Neural cell (in vitro differentiated cells): ENCODE measurements around the gene LGALS8. TPM values are rescaled to one million over a fixed set of nuclear protein-coding genes. Genes with fewer than 3 reads are reported as not detected.

Source experiments
- H2AFZ ChIP-seq: fragments of 200-600, 300-800 bp; sonication (generic), shearing (Covaris generic); 2 replicates; pipeline ENCODE4 v1.6.0; 2014; ENCODE audit warnings: low read depth, mild to moderate bottlenecking, antibody characterized with exemption, low read length, moderate library complexity
- H3F3A ChIP-seq: fragments of 200-600 bp; shearing (Covaris generic); 2 replicates; pipeline ENCODE4 v1.6.1; 2016; ENCODE audit warnings: mild to moderate bottlenecking, moderate library complexity, mixed read lengths, antibody characterized with exemption, low read length; ENCODE audit not compliant: insufficient read depth, poor library complexity, severe bottlenecking
- H3K27ac ChIP-seq: fragments of 200-600, 300-800 bp; sonication (generic), shearing (Covaris generic); 2 replicates; pipeline ENCODE4 v1.5.1; 2014; ENCODE audit warnings: mild to moderate bottlenecking, low read length, moderate library complexity
- H3K27me3 ChIP-seq: fragments of 300-800, 200-600 bp; sonication (generic), shearing (Covaris generic); 2 replicates; pipeline ENCODE4 v1.6.0; 2014; ENCODE audit warnings: mild to moderate bottlenecking, low read depth, low read length, moderate library complexity; ENCODE audit not compliant: insufficient read depth
- H3K36me3 ChIP-seq: fragments of 300-800, 200-600 bp; sonication (generic), shearing (Covaris generic); 2 replicates; pipeline ENCODE4 v1.5.1; 2014; ENCODE audit warnings: mild to moderate bottlenecking, antibody characterized with exemption, low read length, moderate library complexity; ENCODE audit not compliant: insufficient read depth
- H3K4me2 ChIP-seq: fragments of 300-800, 200-600 bp; sonication (generic), shearing (Covaris generic); 2 replicates; pipeline ENCODE4 v1.6.0; 2014; ENCODE audit warnings: mild to moderate bottlenecking, low read length
- H3K4me3 ChIP-seq: fragments of 300-800, 200-600 bp; sonication (generic), shearing (Covaris generic); 2 replicates; pipeline ENCODE4 v1.5.1; 2014; ENCODE audit warnings: mild to moderate bottlenecking, low read length, moderate library complexity
- H3K79me2 ChIP-seq: fragments of 200-600 bp; shearing (Covaris generic); replicated peaks from 2 replicates; pipeline ENCODE4 v1.6.0; 2014; ENCODE audit warnings: mild to moderate bottlenecking, low read length, moderate library complexity; ENCODE audit not compliant: insufficient read depth
- H3K9ac ChIP-seq: fragments of 300-800, 200-600 bp; sonication (generic), shearing (Covaris generic); 2 replicates; pipeline ENCODE4 v1.6.1; 2016; ENCODE audit warnings: mild to moderate bottlenecking, low read length, mixed read lengths
- H3K9me2 ChIP-seq: fragments of 200-600 bp; shearing (Covaris generic); 2 replicates; pipeline ENCODE4 v1.6.1; 2016; ENCODE audit warnings: mild to moderate bottlenecking, low read length, mixed read lengths; ENCODE audit not compliant: insufficient read depth
- H3K9me3 ChIP-seq: fragments of 200-600, 300-800 bp; sonication (generic), shearing (Covaris generic); 2 replicates; pipeline ENCODE4 v1.6.1; 2016; ENCODE audit warnings: mild to moderate bottlenecking, mixed run types, low read length, moderate library complexity, mixed read lengths
- H4K20me1 ChIP-seq: fragments of 200-600 bp; shearing (Covaris generic); 2 replicates; pipeline ENCODE4 v1.6.1; 2016; ENCODE audit warnings: mild to moderate bottlenecking, mixed run types; ENCODE audit not compliant: insufficient read depth
- EP300 ChIP-seq: fragments of 450-650 bp; conservative IDR thresholded peaks from 2 replicates; pipeline ENCODE4 v1.6.1; 2014; ENCODE audit warnings: antibody characterized with exemption, mild to moderate bottlenecking, moderate library complexity; ENCODE audit not compliant: poor library complexity, severe bottlenecking
- EZH2 ChIP-seq: fragments of 200-600, 300-800 bp; shearing (Covaris generic), sonication (generic); IDR thresholded peaks from 2 replicates; pipeline ENCODE4 v1.6.1; 2014; ENCODE audit warnings: antibody characterized with exemption, low read length, borderline replicate concordance, mild to moderate bottlenecking; ENCODE audit not compliant: insufficient read depth, poor library complexity, severe bottlenecking
- MXI1 ChIP-seq: fragments of 450-650 bp; conservative IDR thresholded peaks from 2 replicates; pipeline ENCODE4 v1.6.1; 2014; ENCODE audit warnings: antibody characterized with exemption, mild to moderate bottlenecking; ENCODE audit not compliant: poor library complexity, severe bottlenecking
- POLR2AphosphoS5 ChIP-seq: IDR thresholded peaks from 2 replicates; pipeline ENCODE4 v1.6.1; 2012
- RAD21 ChIP-seq: fragments of 450-650 bp; conservative IDR thresholded peaks from 2 replicates; pipeline ENCODE4 v1.6.1; 2014; ENCODE audit warnings: antibody characterized with exemption, mild to moderate bottlenecking, moderate library complexity
- SMC3 ChIP-seq: fragments of 450-650 bp; conservative IDR thresholded peaks from 2 replicates; pipeline ENCODE4 v1.6.1; 2014; ENCODE audit warnings: antibody characterized with exemption, mild to moderate bottlenecking, moderate library complexity; ENCODE audit not compliant: poor library complexity
- TAF1 ChIP-seq: IDR thresholded peaks from 2 replicates; pipeline ENCODE4 v1.6.1; 2012; ENCODE audit warnings: low read depth
- polyA plus RNA-seq: library from polyadenylated mRNA; depleted of rRNA; stranded (reverse); fragments of >200 nt; gene quantifications from 2 replicates; pipeline ENCODE4 v1.2.3, GENCODE V29; 2014
- TF ChIP-seq, protein P1 (sequence below): IDR thresholded peaks from 2 replicates; pipeline ENCODE4 v1.6.1; 2012; ENCODE audit warnings: borderline replicate concordance
- TF ChIP-seq, protein P2 (sequence below): fragments of 450-650 bp; IDR thresholded peaks from 2 replicates; pipeline ENCODE4 v1.5.1; 2014; ENCODE audit warnings: antibody characterized with exemption, mild to moderate bottlenecking, moderate library complexity; ENCODE audit not compliant: poor library complexity, severe bottlenecking

Gene LGALS8
- polyA plus RNA-seq, 1 donor from 2014 or later, result 1.0 TPM

DNA sequence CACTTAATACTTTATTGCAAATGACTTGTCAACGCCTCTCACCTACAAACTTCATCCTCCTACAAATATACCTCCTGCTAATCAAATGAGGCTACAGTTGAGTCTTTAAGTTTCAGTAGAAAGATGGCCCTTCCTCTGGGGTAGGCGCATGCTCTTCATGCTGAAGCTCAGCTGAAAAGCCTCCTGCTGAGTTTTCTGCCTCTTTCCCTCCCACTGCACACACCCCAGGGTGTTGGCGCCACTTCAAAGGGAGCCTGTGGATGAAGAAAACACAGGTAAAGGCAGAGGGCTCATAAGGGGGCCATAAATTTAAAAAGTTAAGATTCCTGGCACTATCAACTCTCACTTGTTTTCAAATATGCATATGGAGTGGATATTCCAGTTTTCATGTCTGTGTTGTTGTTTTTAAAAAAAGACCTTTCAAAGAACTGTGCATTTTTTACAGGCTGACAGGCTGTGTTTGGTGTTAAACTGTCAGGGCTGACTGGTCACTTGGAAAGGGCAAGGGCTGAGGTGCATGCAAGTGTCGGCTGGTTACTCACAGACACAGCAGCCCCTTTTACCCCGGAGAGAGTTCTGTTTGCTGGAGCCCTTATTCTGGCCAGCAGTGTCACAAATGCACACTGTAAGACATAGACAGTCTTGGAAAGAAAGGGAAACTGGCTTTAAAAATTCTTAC lies 42.9 kb upstream of the LGALS8 start:
- no peaks in the 10 kb centered on the region for H3K36me3 ChIP-seq
- H3K27ac ChIP-seq, result no peak overlapping the region
- H3K4me2 ChIP-seq, result no peak overlapping the region
- H3K4me3 ChIP-seq, result no peak overlapping the region
- H4K20me1 ChIP-seq, result no peaks in the 10 kb centered on the region
- H3K9me3 ChIP-seq, result no peaks in the 10 kb centered on the region
- TF ChIP-seq, protein P1, sequence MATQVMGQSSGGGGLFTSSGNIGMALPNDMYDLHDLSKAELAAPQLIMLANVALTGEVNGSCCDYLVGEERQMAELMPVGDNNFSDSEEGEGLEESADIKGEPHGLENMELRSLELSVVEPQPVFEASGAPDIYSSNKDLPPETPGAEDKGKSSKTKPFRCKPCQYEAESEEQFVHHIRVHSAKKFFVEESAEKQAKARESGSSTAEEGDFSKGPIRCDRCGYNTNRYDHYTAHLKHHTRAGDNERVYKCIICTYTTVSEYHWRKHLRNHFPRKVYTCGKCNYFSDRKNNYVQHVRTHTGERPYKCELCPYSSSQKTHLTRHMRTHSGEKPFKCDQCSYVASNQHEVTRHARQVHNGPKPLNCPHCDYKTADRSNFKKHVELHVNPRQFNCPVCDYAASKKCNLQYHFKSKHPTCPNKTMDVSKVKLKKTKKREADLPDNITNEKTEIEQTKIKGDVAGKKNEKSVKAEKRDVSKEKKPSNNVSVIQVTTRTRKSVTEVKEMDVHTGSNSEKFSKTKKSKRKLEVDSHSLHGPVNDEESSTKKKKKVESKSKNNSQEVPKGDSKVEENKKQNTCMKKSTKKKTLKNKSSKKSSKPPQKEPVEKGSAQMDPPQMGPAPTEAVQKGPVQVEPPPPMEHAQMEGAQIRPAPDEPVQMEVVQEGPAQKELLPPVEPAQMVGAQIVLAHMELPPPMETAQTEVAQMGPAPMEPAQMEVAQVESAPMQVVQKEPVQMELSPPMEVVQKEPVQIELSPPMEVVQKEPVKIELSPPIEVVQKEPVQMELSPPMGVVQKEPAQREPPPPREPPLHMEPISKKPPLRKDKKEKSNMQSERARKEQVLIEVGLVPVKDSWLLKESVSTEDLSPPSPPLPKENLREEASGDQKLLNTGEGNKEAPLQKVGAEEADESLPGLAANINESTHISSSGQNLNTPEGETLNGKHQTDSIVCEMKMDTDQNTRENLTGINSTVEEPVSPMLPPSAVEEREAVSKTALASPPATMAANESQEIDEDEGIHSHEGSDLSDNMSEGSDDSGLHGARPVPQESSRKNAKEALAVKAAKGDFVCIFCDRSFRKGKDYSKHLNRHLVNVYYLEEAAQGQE, result no peak
- TF ChIP-seq, protein P2, sequence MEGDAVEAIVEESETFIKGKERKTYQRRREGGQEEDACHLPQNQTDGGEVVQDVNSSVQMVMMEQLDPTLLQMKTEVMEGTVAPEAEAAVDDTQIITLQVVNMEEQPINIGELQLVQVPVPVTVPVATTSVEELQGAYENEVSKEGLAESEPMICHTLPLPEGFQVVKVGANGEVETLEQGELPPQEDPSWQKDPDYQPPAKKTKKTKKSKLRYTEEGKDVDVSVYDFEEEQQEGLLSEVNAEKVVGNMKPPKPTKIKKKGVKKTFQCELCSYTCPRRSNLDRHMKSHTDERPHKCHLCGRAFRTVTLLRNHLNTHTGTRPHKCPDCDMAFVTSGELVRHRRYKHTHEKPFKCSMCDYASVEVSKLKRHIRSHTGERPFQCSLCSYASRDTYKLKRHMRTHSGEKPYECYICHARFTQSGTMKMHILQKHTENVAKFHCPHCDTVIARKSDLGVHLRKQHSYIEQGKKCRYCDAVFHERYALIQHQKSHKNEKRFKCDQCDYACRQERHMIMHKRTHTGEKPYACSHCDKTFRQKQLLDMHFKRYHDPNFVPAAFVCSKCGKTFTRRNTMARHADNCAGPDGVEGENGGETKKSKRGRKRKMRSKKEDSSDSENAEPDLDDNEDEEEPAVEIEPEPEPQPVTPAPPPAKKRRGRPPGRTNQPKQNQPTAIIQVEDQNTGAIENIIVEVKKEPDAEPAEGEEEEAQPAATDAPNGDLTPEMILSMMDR, result no peak
- TF ChIP-seq EP300 (no peak), EZH2 (no peak), MXI1 (no peak), SMC3 (no peak), TAF1 (no peak), RAD21 (no peak), POLR2AphosphoS5 (no peak)
- no peaks in the 10 kb centered on the region for H3K79me2 ChIP-seq
- no peaks in the 10 kb centered on the region for H3F3A ChIP-seq
- H3K9ac ChIP-seq, result no peak overlapping the region
- no peak overlapping the region for H2AFZ ChIP-seq
- no peaks in the 10 kb centered on the region for H3K9me2 ChIP-seq
- no peaks in the 10 kb centered on the region for H3K27me3 ChIP-seq

GRCh38 chr1:236484310-236484971 lies 39.3 kb upstream of the LGALS8 start:
- no peak overlapping the region for H2AFZ ChIP-seq

More at GRCh38 chr1:236484310-236484971, 39.3 kb upstream of the LGALS8 start:
- Histone ChIP-seq H3F3A (no peaks in the 10 kb centered on the region), H3K9me2 (no peaks in the 10 kb centered on the region), H3K9ac (no peak overlapping the region), H3K4me3 (no peak overlapping the region), H3K36me3 (no peaks in the 10 kb centered on the region), H3K27me3 (no peaks in the 10 kb centered on the region), H3K9me3 (no peaks in the 10 kb centered on the region), H4K20me1 (no peaks in the 10 kb centered on the region), H3K27ac (no peak overlapping the region), H3K4me2 (no peak overlapping the region), H3K79me2 (no peaks in the 10 kb centered on the region)
- TF ChIP-seq MXI1, result no peak
- no peak for TF ChIP-seq TAF1
- TF ChIP-seq EP300, result no peak
- no peak for TF ChIP-seq POLR2AphosphoS5
- TF ChIP-seq, protein P2, result no peak
- no peak for TF ChIP-seq RAD21
- no peak for TF ChIP-seq EZH2
- TF ChIP-seq SMC3, result no peak
- TF ChIP-seq, protein P1, result no peak
